Measurements from ENCODE around the gene TMEM229B.

DNA sequence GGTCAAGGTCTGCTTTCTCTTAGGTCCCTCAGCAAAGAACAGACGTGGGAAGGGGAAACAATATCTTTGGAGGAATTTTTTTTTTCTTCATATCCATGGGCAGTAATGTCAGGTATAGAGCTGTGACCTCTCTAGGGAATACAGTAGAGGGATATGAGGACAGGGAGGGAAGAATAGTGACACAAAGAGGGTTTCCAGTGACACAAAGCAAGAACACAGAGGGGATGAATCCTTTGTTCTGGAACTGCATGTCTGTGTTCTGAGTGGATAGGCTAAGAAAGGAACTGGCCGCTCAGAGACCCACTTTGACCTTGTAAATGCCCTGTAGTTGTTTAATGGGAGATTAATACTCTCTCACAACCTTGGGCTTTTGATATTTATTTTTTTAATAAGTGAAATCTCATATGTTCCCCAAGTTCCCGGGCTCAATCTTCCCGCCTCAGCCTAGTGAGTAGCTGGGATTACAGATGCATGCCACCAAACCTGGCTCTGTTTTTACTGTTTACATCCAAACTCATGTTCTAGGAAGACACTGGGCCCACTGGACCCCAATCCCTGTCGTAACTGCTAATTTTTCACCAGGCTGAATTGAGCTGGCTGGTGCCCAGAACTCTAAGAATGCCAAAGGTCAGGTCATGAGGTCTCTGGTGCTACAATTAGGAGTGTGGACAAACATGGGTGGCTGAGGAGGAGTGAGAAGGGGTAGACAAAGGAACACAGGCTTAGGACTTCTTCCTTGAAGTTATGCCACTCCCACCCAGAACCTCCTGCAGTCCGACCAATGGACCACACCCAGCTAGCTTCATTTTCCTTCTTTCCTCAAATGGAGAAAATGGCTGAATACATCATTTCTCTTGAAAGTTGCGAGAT lies 35.5 kb upstream of the TMEM229B start:
- TF ChIP-seq, protein P1, sequence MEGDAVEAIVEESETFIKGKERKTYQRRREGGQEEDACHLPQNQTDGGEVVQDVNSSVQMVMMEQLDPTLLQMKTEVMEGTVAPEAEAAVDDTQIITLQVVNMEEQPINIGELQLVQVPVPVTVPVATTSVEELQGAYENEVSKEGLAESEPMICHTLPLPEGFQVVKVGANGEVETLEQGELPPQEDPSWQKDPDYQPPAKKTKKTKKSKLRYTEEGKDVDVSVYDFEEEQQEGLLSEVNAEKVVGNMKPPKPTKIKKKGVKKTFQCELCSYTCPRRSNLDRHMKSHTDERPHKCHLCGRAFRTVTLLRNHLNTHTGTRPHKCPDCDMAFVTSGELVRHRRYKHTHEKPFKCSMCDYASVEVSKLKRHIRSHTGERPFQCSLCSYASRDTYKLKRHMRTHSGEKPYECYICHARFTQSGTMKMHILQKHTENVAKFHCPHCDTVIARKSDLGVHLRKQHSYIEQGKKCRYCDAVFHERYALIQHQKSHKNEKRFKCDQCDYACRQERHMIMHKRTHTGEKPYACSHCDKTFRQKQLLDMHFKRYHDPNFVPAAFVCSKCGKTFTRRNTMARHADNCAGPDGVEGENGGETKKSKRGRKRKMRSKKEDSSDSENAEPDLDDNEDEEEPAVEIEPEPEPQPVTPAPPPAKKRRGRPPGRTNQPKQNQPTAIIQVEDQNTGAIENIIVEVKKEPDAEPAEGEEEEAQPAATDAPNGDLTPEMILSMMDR (IDR thresholded peaks at IDR 0.05), result no peak
- no peak for TF ChIP-seq BHLHE40 (IDR thresholded peaks at IDR 0.05; ENCODE audit: low read depth, low read length)

Data from A549 (cell line).